ENCODE measurements around the gene CD70.
"Not testable (repeated sequence)": the region's sequence is repeated elsewhere in the genome, so short reads cannot be mapped to it uniquely, and the experiment has no call there.

The CD70 gene

DNA sequence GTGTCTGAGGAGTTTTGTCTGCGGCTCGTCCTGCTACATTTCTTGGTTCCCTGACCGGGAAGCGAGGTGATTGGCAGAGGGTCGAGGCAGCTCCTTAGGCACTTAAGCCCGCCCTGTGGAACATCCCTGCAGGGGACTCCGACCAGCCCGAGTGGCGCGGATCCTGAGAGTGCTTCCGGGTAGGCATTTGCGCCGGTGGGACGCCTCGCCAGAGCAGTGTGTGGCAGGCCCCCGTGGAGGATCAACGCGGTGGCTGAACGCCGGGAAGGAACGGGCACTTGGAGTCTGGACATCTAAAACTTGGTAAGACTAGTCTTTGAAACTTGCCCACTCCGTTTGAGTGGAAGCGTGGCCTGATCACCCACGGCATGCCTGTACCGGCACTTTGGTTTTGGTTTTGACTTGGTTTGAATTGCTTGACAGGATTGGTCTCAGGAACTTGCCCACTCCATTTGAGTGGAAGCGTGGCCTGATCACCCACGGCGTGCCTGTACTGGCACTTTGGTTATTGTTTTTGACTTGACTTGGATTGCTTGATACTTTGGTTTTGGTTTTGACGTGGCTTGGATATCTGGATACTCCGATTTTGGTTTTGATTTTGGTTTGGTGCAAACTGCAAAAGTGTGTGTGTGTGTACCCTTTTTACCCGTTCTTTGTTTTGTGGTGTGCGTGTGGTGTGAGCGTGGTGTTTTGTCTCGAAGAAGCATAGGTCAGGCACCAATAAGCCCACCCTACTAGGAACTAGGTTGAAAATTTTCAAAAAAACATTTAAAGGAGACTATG, 6.7 kb upstream of the CD70 start:
- DNase-seq, result not testable (repeated sequence)

DNA sequence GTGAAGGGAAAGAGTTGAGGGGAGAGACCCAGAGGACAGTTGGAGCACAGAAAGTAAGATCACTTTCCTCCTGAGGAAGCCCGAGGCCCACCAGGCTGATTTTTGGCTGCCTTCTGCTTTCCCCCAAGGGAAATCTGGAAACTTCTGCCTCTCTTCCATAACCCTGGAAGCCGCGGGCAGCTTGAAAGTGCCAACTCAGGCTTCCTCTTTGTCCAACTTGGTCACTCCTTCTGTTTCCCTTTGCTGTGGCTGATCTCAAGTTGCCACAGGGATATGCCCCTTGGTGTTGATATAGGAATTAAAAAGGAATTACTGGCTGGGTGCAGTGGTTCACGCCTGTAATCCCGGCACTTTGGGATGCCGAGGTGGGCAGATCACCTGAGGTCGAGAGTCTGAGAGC, 5.7 kb upstream of the CD70 start:
- no peak for DNase-seq

DNA sequence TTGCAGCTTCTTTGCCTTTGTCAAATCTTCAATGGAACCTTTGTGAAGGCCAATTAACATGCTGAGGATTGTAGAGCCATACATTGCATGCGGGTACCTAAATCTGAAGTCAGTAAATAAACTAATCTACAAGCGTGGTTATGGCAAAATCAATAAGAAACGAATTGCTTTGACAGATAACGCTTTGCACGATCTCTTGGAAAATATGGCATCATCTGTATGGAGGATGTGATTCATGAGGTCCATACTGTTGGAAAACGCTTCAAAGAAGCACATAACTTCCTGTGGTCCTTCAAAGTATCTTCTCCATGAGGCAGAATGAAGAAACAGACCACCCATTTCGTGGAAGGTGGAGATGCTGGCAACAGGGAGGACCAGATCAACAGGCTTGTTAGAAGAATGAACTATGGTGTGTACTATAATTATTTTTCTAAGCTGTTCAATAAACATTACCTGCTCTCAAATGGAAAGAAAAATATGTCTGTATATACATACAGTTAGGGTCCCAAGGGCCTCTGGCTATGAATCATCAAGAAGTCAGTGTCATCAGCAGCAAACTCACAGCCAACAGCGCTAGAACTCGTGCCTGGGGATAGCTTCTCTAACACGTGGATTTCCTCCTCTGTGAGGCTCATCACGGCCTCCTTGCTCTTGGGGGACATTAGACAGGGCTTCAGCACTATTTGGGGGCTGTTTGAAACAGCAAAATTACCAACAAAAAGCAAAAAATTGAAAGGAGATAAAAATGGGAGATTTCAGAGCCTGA, 2.9 kb upstream of the CD70 start:
- DNase-seq, result no peak

DNA sequence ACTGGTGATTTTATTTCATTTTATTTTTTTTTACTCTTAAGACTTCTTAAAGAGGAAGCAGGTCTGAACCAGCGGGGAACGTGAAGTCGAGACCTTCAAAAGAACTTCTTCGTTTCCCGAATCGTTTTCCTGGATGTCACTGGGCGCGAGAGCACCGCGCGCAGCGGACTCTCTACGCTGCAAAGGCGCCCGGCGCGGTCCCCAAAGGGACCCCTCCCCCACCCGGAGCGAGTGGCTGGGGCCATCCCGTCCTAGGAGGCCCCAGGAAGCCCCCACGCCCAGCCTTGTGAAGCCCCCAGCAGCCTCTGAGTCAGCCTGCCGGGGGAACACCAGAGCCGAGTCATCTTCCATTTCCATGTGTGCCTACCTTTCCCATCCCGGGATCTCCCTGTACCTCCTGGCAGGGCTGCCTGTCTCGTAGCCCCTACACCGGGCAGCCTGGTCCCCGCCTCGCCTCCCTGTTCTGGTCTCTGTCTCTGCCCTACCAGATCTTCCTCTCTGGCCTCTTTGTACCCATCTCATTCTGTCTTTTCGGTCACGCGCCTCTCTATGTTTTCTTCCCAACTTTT, 608 bp downstream of the CD70 start:
- DNase-seq, result no peak

DNA sequence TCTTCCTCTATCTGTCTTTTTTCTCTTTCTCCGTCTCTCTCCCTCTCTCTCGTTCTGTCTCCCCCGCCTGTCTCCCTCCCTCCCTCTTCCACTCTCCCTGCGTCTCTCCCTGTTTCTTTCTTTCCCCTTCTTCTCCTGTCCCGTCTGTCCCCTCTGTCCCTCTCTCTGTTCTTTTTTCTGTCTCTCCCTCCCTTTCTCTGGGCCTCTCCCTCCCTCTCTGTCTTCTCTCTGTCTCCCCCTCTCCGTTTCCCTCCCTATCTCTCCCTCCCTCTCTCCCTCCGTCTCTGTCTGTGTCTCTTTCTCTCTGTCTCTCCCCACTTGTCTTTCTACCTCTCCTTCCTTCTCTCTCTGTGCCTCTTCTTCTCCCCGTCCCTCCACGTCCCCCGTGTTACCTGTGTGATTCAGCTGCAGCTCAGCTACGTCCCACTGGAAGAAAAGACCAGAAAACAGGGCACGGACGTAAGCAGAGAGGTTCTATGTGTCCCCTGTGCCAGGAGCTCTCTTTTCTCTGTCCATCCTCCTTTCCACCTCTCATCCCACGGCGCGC, 1.2 kb downstream of the CD70 start:
- no peak for DNase-seq

DNA sequence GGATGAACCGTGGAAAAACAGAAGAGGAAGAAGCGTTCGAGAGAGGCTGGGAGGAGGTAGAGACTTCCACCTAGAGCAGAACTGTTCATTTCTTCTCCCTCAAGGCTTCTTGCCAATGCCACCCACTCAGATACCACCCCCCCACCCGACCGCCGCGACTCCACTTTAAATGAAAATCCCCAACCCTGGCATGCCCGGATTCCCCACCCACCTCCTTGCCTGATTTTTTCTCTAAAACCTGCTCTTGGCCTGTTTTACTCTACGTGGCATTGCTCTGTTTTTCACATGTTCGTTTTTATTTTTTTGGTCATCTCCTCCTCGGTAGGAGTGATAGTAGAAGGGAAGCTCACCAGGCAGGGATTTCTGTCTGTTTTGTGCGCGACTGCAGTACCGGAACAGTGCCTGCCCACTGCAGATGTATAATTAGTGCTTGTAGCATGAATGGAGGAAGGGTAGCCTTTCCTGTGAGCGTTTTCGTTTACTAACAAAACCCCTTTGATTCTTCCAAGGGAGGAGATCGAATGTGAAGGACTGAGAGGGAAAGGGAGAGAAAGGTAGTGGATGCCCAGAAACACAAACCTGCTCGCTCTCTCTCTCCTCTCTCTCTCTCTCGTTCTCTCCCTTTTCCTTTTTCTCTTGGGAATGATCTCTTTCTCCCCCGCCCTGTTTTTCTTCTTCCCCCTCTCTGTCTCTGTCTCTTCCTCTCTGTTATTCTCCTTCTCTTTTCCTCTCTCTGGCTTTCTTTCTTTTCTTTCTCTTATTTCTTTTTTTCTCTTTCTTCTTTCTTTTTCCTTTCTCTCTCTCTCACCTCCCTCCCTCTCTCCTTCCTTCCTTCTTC, 2.2 kb downstream of the CD70 start:
- DNase-seq, result no peak

DNA sequence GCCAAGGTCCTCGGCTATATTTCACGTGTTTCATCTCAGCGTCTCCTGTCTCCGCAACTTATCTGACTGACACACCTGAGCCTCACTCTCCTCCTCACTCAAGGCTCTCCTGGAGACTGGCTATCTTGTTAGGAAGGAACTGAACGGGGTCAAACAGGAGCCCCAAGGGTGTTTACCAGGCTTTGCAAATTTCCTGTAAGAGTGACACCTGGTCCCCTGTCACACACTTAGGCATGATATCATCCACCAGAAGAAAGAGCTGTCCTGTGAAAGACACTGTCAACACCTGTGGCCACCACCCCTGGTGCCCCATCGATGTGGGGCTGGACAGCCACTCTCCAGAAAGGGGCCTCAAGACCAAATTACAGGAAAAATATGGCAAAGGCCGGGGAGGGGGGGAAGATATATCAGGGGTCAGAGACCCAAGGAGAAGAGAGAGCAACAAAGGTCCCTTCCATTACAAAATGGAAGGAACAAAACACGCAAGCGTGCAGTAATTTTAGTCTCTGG, 2.9 kb downstream of the CD70 start:
- DNase-seq, result no peak

DNA sequence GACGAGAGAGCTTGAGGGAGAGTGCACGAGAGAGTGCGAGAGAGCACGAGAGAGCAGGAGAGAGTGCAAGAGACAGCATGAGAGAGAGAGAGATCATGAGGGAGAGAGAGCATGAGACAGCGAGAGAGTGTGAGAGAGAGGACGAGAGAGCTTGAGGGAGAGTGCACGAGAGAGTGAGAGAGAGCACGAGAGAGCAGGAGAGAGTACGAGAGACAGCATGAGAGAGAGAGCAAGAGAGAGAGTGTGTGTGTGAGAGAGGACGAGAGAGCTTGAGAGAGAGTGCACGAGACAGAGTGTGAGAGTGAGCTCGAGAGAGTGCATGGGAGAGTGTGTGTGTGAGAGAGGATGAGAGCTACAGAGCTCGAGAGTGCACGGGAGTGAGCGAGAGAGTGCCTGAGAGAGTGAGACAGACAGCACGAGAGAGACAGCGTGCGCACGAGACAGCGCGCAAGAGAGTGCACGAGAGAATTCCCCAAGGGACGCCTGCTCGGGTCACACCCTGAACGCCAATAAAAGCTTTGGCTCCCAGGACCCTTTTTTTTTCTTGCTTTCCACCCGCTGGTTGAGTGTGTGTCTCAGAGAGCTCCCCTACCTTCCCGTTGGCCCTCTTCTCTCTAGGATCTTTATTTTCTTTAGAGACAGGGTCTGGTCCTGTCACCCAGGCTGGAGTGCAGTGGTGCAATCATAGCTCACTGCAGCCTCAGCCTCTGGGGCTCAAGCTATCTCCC, 3.7 kb downstream of the CD70 start:
- no peak for DNase-seq

DNA sequence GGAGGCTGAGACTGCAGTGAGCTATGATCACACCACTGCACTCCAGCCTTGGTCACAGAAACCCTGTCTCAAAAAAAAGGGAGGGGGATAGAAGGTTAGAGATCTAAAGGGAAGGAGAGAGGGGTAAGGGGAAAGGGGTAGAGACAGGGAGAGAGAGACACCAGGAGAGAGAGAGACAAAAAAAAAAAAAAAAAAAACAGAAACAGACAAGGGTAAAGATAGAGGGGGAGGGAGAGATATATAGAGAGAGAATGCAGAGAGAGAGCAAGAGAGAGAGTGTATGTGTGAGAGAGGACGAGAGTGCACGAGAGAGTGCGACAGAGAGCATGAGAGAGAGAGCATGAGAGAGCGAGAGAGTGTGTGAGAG, 4.2 kb downstream of the CD70 start:
- no peak for DNase-seq

DNA sequence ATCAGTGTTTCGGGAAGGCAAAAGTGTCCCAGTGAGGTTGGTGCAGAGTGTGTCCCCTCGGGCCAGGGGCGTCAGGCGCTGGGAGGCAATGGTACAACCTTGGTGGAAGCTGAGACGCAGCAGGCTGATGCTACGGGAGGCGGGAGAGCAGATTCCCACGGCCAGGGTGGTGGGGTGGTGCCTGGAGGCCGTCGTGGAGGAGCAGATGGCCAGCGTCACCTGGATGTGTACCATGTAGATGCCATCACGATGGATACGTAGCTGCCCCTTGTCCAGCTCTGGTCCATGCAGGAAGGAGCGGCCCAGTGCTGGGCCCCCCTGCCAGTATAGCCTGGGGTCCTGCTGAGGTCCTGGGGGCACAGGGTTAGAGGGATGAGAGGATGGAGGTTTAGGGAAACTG, 4.9 kb downstream of the CD70 start:
- DNase-seq, result no peak

DNA sequence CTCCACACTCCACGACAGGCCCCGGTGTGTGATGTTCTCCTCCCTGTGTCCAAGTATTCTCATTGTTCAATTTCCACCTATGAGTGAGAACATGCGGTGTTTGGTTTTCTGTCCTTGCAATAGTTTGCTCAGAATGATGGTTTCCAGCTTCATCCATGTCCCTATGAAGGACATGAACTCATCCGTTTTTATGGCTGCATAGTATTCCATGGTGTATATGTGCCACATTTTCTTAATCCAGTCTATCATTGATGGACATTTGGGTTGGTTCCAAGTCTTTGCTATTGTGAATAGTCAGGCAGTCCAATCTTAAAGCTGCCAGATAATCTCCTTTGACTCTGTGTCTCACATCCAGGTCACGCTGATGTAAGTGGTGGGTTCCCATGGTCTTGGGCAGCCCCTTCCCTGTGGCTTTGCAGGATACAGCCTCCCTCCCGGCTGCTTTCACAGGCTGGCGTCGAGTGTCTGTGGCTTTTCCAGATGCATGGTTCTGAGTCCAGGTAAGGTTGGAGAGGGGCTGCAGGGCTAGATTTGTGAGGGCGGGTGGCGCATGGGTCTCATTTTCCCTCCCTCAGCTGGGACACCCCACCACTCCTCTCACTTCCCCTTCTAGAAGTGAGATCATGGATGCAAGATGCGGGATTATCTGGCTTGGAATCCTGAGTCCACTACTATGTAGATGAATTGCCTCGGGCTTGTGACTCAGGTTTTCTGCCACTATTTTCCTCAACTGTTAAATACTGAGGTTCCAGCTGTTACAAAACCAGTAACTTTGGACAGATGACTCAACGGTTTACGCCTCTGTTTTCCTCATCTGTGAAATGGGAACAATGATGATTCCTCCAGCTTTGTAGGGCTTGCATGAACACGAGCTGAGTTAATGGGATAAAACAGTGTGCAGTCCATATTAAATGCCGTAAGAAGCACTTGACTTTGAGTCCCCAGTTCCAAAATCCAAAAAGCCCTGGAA, 8.2 kb downstream of the CD70 start:
- not testable (repeated sequence) for DNase-seq

DNA sequence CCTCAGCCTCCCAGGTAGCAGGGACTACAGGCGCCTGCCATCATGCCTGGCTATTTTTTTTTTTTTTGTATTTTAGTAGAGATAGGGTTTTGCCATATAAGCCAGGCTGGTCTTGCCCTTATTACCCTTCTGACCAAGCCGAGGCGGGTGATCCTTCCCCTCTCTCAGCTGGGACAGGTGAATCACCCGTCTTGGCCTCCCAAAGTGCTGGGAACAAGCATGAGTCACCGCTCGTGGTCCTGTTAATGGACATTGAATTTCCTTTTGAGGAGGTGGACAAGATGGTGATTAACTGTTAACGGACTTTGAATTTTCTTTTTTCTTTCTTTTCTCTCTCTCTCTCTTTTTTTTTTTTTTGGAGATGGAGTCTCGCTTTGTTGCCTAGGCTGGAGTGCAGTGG, 10.6 kb downstream of the CD70 start:
- no peak for DNase-seq

DNA sequence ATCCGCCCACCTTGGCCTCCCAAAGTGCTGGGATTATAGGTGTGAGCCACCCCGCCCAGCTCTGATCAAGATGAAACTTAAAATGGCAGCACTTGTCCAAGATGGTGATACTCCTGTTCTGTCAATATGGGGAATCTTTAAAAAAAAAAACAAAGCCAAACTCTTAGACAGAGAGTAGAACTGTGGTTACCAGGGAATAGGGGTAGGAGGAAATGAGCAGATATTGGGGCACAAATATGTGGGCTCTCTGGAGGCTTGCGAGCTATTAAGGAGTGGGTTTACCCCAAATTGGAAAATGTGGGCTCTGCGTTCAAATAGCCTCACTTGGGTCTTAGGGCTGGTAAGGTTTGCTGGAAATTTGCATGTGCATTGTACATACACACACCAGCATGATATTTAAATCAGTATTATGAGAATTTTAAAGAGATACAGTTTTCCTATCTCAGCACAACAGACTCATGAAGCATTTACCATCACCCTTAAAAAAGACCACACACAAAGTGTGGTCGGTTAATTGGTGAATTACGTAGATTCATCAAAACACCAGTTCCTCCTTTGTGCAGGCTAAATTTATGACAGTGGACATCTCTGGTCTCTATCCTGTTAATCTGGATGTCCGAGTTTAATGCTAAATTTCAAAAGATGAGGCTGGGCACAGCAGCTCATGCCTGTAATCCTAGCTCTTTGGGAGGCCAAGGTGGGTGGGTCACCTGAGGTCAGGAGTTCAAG, 11.3 kb downstream of the CD70 start:
- no peak for DNase-seq

DNA sequence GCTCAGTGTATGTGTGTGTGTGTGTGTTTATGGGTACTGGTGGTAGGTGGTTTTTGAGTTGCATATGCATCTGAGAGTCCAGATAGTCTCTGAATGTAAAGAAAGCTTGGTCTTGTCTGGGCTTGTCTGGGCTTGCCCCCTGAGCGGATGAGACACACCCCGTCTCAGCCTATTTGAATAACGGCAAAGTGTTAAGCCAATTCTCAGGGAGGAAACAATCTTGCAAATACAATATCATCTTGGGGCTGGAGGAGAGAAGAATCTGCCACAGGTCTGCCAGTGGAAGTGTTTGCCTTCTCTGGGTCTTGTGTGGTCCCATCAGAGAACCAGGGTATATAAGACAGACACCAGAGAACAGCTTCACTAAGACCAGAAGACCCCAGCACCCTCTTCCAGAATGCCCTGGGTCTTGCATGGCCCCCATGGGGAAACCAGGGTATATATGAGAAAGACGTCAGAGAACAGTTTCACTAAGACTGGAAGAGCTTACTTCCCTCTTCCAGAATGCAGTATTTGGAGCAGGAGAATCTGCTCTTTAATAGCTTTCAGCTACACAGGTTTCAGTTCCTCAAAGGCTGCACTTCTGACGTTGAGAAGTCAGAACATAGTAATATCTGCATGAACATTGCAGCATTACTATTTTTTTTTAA, 13.3 kb downstream of the CD70 start:
- DNase-seq, result no peak

DNA sequence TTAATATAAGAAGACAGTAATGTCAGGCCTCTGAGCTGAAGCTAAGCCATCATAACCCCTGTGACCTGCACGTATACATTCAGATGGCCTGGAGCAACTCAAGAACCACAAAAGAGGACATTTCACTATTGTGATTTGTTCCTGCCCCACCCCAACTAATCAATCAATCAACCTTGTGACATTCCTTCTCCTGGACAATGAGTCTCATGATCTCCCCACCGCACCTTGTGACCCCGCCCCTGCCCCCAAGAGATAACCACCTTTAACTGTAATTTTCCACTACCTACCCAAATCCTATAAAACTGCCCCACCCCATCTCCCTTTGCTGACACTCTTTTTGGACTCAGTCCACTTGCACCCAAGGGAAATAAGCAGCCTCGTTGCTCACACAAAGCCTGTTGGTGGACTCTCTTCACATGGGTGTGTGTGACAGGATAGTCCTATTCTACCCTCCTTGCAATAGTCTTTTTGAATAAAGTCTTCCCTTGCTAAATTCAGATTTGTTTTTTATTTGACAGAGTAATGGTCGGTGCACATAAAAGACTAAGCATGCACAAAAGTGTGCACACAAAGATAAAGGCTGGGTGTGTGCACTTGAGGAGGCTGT, 14.0 kb downstream of the CD70 start:
- no peak for DNase-seq

DNA sequence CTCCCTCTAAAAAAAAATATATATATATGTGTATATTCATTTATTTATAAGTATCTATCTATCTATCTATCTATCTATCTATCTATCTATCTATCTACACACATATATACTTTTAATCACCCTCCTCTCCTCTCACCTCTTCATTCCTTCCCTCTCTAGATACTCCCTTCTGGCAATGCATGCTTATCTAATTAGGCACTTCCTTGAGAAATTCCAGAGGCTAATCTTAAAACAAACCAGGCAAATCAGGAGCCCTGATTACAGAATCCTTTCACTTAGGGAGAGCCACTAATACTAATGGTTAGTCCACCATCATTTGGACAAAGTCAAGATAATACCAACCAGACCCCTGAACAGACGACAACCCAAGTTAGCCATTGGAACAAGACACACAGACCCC, 17.6 kb downstream of the CD70 start:
- DNase-seq, result no peak

DNA sequence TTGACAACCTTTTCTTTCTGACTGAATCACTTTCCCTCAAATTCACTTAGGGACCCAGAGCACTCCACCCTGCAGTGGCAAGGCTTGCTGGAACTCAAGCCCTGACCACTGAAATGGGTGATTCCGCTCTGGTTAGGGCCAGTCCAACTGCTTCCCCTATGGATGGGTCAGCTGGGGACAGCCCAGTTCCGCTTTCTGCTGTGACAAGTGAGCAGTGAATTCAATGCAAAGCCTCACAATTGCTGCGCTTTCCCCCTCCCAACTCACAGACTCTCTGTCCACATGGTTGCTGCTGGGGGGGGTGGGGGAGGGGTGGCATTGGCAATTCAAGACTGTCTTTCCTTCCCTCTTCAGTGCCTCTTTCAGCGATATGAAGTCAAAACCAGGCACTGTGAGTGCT, 18.7 kb downstream of the CD70 start:
- DNase-seq, result no peak

DNA sequence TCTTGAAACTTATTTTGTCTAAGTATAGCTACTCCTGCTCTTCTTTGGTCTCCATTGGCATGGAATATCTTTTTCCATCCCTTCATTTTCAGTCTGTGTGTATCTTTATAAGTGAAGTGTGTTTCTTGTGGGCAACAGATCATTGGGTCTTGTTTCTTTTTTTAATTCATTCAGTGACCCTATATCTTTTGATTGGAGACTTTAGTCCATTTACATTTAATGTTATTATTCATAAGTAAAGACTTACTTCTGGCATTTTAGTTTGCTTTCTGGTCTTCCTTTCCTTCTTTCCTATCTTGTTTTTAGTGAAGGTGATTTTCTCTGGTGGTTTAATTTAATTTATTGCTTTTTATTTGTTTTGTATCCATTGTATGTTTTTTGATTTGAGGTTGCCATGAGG, 19.8 kb downstream of the CD70 start:
- no peak for DNase-seq

DNA sequence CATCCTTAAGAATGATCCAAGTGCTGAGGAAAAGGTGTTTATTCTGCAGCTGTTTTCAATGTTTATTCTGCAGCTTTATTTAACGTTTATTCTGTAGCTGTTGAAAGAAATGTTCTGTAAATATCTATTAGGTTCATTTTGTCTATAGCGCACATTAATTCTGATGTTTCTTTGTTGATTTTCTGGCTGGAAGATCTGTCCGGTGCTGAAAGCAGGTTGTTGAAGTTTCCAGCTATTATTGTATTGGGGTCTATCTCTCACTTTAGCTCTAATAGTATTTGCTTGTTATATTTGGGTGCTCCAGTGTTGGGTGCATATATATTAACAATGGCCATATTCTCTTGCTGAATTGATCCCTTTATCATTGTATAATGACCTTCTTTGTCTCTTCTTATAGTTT, 20.2 kb downstream of the CD70 start:
- DNase-seq, result no peak
